Fibroblast of skin of abdomen (primary cell): ENCODE measurements around the gene NRARP.

Source experiments
- DNase-seq: peaks from one replicate; pipeline ENCODE4 v3.0.0-alpha.2; 2013

Gene NRARP

GRCh38 chr9:137297966-137298365, 4.1 kb downstream of the NRARP start:
- no peak for DNase-seq

GRCh38 chr9:137296670-137297664, 5.1 kb downstream of the NRARP start:
- DNase-seq = no peak

- DNase-seq = no peak
Measured at GRCh38 chr9:137295849-137296669, 6.0 kb downstream of the NRARP start.

- no peak for DNase-seq
Measured at GRCh38 chr9:137295238-137295811, 6.7 kb downstream of the NRARP start.

- DNase-seq = no peak
Measured at GRCh38 chr9:137294681-137295237, 7.3 kb downstream of the NRARP start.

GRCh38 chr9:137294091-137294680, 7.9 kb downstream of the NRARP start:
- DNase-seq = no peak

- DNase-seq = no peak
Measured at GRCh38 chr9:137293482-137294090, 8.5 kb downstream of the NRARP start.

GRCh38 chr9:137293094-137293481, 9.0 kb downstream of the NRARP start:
- no peak for DNase-seq

GRCh38 chr9:137286975-137287383, 15.1 kb downstream of the NRARP start:
- DNase-seq = no peak

GRCh38 chr9:137281345-137282116, 20.5 kb downstream of the NRARP start:
- DNase-seq = no peak

- DNase-seq = no peak
Measured at GRCh38 chr9:137280474-137281344, 21.4 kb downstream of the NRARP start.

- DNase-seq = no peak
Measured at GRCh38 chr9:137279741-137280473, 22.2 kb downstream of the NRARP start.

GRCh38 chr9:137278721-137279711, 23.1 kb downstream of the NRARP start:
- no peak for DNase-seq

GRCh38 chr9:137278061-137278701, 23.9 kb downstream of the NRARP start:
- no peak for DNase-seq

- DNase-seq = peak; percentile 60
Measured at GRCh38 chr9:137277329-137278041, 24.6 kb downstream of the NRARP start, which contains the start of gene TOR4A. TOR4A (plus strand) TSS chr9:137277726; CDS start chr9:137278690, 964 bp downstream.

GRCh38 chr9:137276473-137277328, 25.4 kb downstream of the NRARP start:
- peak; percentile 52 for DNase-seq
